HCEC 1CT (cell line): ENCODE measurements around the gene CDPF1.
A peak's percentile ranks its signal among the peaks of the same experiment; 100 is the strongest.

Experiments
- DNase-seq: peaks from one replicate; pipeline ENCODE4 v3.0.0-alpha.2; 2017

The CDPF1 gene

DNA sequence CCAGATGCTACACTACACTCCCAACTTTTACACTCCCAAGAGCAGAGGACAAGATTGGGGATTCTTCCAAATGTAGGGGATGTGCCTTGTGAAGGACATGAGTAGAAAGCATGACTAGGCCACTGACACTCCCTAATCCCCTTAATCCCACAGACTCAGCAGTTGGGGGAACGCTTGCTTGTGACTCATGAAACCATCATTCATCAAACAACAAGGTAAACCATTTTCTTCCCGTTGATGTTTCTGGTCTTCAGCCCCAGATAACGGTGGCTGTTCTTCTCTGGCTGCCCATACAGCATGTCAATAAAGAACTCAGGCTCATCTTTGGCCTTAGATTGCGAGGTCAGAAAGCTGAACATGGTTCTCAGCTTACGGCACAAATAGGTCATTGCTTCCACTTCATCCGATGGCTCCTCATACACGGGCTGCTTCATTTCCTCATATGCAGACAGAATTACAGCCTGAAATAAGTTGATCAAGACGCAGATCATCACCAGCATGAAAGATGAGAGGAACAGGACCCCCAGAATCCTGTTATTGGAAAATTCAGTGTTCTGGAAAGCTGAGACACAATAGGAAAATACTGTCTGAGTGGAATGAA lies 6.4 kb upstream of the CDPF1 start:
- peak; percentile 76 for DNase-seq

DNA sequence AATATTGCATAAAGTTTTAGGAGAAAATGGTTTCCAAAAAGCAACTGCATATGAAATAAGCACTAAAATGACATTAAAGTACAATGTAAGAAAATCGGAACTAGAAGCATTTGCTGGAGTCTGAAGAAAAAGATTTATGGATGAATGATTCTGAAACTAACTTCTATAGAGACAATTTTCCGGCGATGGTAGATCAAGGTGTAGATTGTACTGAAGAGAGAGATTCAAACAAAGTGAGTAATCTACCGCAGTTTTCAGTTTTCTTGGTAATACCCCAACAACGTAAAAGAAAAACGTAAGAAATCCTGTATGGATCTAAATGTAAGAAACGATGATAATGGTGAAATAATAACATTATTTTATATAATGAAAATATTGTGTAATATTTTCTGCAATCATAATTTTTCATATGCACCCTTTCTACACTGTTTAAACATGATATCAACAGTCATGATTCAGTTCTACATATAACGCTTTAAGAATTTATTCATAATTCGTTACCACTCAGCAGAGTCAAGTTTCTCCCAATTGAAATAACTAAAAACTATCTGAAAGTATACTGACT lies 1.8 kb upstream of the CDPF1 start:
- DNase-seq, result no peak

DNA sequence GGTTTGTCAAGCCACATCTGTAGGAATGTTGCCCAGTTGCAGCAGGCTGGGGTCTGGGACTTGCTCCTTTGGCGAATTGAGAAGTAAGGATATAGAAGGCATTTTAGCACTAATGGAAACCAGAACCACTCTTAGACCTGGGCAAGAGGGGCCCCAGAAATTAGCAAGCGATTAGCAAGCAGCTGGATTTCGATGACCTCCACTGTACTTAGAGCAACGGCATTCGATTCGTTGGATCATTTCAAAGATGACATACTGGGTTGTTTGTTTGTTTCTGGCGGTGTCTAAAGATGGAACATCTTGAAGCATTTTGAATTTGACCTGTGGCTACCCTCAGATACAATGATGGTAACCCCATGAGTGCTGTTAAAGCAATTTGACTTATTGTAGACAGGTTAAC lies 1.2 kb upstream of the CDPF1 start:
- no peak for DNase-seq

DNA sequence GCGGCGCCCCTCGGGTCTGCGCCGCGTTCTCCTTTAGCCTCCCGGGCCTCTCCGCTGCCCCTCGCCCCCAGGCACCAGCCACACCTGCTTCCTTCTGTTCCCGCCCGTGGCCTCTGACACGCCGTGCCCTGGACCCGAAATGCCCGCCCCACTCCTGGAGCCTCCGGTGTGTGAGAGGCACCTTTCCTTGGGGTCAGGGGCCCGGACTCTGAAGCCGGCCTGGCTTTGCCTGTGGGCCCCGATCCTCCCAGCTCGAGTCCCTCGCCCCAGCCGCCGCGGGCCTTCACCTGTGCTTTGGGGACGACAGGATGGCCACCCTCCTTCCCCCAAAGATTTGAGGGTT lies 661 bp upstream of the CDPF1 start:
- DNase-seq, result no peak

DNA sequence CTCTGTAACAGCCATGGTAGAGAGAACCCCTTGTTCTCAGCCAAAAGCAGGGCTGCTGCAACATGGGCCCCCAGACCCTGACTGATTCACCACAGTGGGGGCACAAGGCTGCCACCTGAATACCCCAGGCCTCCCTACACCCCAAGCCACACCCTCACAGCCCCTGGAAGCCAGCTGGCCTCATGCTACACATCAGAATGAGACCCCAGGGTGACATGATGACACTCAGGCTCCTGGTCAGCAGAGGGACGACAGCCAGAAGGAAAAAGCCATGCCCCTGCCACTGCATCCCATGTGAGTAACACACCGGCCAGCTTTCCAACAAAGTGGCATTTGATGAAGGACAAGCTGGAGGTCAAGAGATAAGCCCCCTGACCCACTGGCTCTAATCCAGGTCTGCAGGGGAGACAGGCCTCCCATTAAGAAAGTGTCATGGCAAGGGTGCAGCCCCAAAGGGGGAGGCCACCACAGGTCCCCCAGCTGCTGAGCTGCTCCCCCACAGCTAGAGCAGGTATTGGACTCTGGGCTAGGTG lies 2.6 kb downstream of the CDPF1 start:
- DNase-seq, result no peak

DNA sequence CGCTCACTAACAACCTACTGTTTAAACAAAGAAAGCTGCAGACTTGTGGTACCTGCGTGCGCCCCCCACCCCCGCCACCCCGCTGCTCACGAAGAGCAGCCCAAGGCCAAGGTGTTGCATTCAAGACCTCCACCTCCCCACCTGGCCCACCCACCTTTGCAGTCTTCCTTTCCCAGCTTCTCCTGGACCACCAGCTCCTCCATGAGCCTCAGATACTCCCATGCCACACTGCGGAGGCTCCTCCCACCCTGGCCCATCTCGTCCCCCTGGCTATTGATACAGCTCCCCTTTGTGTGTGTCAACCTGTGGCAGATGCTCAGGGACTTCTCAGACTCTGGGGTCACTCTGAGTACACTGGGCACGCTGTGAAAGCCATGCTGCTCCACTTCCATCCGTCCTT lies 3.9 kb downstream of the CDPF1 start:
- no peak for DNase-seq

DNA sequence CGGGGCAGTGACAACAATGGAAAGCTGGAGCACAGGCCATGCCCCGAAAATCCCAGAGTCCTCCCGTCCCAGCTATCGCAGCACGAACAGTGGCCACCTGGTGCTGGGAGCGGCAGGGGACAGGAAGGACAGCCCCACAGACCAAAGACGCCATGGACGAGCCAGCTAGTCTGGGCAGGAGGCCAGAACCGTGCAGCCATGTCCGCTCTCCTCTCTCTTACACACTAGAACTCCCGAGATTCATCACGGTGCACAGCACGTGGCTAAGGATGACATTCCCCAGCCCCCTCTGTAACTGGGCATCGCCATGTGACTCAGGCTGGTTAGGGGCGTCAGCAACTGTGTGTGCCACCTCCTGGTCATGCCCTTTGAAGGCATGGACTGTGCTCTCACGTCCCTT lies 4.6 kb downstream of the CDPF1 start:
- DNase-seq, result no peak

DNA sequence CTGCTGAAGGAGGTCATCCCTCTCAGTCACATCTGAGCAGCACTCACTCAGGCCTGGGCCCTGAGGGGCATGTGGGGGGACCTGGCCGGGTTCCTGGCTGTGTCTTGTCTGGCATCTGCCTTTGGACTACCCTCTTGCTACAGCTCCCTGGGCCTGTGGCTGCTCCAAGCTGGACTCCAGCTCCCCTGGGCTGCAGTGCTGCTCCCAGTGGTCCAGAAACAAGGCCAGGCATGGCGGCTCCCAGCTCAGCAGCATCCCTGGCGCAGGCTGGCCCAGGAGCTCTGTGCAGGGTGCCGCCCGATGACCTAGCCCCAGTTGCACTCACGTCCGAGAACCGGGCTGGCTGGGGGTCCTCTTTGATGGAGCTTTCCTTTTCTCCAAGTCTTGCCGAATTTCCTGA lies 5.3 kb downstream of the CDPF1 start:
- no peak for DNase-seq

DNA sequence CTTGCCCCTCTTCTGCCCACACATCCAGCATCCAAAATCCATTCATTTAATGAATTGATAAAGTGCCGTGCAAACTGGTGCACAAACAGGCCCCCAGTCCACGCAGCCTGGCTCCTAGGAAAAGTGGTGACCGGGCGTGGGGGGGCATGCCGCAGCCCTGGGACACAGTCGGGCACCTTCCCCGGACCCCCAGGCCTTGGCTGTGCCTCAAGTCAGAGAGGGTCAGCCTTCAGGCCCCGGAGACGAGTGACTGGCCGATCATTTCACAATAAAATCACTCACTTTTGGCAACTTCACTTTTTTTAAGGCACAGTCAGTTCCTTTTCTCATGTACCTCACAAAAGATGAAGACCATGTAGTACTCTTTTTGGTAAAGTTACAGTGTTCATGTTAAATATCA lies 8.0 kb downstream of the CDPF1 start:
- DNase-seq, result no peak

DNA sequence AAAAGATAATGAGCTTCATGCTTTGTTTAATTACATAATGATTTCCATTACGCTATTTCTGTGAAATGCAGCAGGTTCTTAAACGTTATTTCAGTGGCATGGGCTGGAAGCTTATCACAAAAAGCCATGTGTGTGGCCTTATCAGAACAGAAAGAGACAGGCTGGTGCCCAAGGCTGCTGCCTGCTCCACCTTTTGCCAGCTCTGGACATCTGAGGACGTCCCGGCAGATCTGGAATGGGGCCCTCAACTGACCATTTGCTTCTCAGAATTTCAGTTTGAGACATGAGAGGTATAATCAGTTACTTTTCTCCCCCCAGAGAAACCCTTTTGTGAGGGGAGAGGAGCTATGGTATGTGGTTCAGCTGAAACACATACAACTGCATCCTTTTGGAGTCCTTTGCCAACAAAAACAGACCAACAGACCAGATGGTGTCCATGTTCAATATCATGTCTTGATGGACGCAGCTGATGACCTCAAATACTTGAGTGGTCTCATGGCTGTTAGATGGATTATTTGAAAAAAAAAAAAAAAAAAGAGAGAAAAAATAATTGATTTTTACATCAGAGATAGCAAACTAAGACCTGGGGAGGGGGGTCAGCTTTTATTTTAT lies 8.6 kb downstream of the CDPF1 start:
- no peak for DNase-seq

DNA sequence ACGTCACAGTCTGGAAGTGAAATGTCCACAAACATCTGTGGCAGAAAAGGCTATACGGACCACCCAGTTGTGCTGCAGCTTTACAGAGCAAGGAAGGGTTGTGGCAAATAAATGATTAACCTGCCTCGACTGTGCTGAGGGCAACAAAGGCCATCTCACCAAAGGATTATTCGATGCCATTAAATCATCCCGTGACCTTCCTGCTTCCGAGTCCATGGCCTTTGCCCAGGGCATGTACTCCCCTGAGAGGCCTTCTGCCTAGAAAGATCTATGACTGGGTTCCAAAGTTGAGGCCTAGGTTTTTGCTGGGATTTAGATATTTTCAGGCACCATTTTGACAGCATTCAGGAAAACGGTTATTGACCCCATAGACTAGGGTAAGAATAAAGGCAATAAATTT lies 9.2 kb downstream of the CDPF1 start:
- DNase-seq, result no peak

DNA sequence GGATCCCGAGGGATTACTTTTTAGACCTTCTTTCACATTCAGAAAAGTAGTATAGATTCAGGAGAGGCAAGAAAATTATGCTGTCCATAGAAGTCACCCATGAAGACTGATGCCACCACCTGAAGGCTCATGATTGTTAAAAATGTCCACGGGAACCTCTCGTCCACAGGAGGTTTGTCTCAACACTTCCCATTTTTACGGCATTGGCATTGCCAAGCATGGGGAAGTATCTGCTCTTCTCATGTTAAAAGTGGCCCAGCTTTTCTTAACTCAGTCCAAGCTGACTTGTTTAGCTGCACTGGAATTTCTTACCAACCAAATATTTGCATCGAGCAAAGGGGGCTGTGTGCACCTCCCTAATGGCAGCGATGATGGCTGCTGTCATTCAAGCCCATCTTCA lies 9.6 kb downstream of the CDPF1 start:
- DNase-seq, result no peak

DNA sequence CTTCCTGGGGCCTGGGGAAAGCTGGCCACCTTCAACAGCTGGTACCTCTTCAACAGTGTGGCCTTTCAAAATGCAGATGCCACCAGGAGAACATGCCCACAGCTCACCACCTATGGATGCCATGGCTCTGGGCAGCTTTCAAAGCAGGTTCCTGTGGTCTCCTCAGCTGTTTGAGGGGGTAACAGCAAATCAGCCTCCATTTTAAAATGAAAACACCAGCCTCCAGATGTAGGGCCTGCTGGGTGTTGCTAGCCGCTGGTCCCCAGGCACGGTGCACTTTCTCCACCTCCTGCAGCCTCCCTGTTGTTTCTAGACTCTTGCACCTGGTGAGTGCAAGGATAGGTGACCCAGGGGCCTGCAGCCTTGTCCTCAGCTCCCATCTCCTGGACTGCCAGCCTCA lies 10.0 kb downstream of the CDPF1 start:
- no peak for DNase-seq

DNA sequence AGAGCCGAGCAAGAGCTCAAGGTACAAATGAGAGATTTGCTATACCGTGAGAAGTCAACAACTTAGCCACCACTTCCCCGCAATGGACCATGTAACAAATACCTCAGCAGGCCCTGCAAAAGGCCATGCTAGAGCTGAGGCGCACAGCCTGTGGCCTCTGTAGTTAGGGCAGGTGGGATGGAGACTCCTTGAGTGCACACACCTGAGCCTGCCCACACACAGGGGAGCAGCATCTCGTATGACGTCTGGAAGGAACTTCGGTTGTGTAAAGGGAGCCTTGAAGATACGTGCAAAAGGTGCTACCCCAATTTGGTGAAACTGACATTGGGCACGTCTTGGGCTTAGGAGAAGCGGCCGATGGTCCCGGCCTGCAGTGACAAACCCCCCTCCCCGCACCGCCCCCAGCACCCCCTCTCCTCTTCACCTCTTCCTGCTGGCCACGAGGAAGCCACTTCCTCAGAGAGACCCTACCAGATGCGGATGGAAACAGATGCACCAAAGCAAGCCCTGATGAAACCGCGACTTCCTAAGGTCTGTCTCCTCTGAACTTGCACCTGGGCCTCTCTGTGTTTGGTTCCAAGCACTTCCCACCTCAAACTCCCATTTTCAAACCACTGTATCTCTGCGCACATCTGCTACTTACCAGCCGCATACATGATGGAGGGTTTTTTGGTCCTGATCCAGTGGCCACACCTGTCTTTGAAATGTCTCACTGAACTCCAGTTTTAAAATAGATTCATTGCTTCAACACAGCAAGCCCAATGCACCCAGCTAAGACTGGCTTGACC lies 10.6 kb downstream of the CDPF1 start:
- no peak for DNase-seq

DNA sequence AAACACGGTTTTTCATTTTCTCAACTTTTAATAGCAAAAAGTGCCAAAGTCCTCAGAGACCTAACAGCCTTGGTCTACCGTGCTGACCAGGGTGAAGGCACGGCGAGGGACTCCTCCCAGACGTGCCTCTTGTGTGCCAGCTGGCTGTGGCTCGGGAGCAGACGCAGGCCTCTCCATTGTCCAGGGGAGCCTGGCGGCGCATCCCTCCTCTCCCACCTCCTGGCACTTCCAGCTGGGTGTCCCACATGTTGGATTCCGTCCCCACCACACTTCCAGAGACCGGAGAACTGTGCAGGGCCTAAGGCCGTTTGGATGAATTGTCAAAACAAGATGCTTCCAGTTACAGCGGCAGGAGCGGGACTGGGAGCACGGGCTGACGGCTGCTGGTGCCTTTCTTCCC lies 11.6 kb downstream of the CDPF1 start:
- no peak for DNase-seq

DNA sequence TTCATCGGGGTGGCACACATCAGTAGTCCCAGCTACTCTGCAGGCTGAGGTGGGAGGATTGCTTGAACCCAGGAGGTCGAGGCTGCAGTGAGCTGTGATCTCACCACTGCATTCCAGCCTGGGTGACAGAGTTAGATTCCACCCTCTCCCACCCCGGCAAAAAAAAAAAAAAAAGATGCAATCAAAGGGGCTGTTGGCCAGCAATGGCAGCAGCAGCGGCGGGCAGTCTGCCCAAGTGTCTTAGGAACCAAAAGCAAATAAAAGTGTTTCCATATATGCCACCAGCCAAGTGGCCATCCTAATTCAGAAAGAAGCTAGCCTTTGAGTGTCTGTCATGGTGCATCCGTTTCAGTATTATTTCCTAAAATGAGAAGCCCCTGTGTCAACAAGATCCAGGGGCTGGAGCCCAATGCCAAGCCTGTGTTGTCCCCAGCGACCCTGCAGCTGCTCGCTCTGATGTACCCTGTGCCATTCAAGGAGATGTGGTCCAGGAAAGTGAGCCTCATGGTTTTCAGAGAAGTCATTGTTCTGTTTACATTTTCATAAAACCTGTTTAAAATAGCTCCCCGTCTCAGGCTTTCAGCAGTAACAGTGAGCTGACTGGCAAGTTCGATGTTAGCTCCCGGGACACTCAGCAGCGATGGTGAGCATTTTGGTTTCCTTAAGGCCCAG lies 12.5 kb downstream of the CDPF1 start:
- no peak for DNase-seq

DNA sequence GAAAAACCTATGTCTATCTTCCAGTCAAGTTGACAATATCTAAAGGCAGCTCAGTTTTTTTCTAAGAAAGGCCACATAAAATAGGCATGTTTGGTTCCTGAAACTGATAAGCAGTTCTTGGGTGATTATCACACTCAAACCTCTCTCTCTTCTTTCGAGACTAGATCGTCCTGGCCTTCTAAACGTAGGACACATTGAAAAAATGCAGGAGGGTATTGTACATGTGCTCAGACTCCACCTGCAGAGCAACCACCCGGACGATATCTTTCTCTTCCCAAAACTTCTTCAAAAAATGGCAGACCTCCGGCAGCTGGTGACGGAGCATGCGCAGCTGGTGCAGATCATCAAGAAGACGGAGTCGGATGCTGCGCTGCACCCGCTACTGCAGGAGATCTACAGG lies 15.1 kb downstream of the CDPF1 start:
- no peak for DNase-seq

DNA sequence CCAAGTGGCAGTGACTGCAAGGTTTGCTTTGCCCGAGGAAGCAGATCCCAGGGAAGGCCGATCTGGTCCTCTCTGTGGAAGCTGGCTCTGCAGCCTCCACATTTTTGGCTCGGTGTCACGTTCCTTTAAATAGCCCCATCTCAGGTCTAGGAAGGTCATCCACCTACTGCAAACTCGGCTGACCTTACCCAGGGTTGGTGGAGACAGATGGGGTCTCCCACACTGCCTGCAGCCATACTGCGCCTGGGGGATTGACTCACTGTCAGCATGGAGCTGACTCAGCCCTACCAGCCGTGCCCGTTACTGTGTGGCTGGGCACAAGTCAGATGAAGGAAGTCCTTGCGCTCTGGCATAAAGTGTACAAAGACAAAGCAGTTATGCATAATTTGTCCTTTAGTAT lies 16.9 kb downstream of the CDPF1 start:
- no peak for DNase-seq

DNA sequence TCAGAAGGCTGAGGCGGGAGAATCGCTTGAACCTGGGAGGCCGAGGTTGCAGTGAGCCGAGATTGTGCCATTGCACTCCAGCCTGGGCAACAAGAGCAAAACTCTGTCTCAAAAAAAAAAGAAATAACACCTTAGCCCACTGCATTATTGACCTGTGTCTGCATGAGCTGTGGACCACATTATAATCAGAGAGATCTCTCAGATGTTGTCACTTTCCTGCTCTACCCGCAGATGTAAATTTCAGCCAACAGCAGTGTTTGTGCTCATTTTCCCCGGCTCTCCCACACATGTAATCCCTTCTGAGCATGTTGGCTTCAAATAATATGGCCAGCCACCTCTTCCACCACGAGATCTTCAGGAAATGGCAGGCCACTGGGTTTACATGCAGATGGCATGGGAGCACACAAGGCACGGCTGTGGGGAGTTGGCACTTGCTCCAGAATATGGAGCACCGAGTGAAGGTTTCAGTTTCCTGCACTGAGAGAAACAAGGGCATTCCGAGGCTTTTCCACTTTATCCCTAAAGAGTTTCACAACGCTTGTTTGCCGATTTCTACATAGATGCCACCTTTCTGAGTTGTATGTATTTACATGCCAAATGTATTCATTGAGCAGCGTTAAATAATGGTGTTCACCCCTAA lies 19.7 kb downstream of the CDPF1 start:
- no peak for DNase-seq

DNA sequence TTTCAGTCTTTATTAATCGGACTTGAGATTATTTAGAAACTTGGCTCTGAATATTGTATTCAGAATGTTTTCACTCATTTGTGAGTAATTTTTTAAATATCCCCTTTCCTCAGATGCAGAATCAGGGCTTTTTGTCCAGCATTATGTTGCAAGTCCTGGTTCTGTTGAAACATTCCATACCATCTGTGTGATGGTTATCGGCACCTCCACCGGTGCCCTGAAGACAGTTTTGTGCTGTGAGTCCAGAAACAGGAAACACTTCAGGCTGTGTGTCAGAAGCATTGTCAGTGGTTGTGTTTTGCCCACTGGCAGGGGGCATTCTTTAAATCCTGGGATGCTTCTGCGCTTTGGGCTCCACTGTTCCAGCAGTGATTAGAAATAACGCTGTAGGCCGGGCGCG lies 20.4 kb downstream of the CDPF1 start:
- no peak for DNase-seq

DNA sequence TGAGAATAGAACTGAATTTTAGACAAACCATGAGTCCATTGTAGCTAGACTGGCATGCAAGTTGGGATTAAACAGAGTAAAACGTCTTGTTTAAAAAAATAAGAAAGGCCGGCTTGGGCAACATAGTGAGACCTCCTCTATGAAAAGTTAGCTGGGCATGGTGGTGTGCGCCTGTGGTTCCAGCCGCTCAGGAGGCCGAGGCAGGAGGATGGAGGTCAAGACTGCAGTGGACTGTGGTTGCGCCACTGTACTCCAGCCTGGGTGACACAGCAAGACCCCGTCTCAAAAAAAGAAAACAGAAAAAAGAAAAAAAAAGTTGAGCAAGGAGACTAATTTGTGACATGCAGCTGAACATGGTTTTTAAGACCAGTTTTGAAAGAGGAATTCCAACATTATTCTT lies 23.5 kb downstream of the CDPF1 start:
- DNase-seq, result no peak

DNA sequence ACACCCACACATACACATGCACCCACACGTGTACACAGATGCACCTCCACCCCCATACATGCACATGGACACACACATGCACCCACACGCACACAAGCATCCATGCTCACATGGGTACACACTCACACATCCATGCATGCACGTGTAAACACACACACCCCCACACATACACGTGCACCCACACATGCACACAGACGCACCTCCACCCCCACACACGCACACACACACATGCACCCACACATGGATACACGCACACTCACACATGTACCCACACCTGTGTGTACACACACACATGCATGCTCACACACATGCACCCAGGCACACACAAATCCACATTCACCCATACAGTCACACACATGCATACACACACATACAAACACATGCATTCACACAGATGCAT lies 24.5 kb downstream of the CDPF1 start:
- DNase-seq, result no peak

DNA sequence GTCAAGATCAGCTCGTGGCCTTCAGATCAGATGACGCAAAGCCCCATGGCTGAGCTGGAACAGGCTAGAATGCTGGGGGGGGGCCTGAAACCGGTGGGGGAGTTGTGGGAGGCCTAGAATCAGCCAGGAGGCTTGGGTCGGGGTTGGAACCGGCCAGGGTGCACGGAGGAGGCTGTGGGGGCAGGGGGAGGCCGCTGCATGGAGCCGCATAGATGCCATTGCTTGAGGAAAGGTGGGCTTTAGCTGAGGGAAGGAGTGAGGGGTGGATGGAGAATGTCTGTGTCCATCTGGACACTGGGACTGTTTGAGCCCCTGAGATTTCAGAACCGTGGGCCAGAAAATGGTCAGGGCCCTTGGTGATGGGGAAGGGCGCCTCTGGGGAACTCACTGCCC lies 25.2 kb downstream of the CDPF1 start:
- DNase-seq, result no peak
